ENCODE data around the gene DCAF11. TPM values are rescaled to one million over a fixed set of nuclear protein-coding genes. Genes with fewer than 3 reads are reported as not detected.

DCAF11 gene
- total and polyA plus RNA-seq, 2 of the 13 experiments (the other 11 are each of a cell fraction or from before 2014, with no cell fraction given): 150 to 257 TPM

GRCh38 chr14:24103451-24103850 is 11.1 kb upstream of the DCAF11 start (continued):
- TF ChIP-seq ZNF503 (CRISPR knock-in tag; IDR thresholded peaks at IDR 0.05): no peak
- TF ChIP-seq NRL (CRISPR knock-in tag; IDR thresholded peaks at IDR 0.05; ENCODE audit: borderline replicate concordance): peak; percentile 33; the same call in 1 of the 2 replicates
- no peak; the same call in 1 of the 2 replicates for TF ChIP-seq ZNF574 (CRISPR knock-in tag; IDR thresholded peaks at IDR 0.05)
- no peak for TF ChIP-seq NFKB2 (CRISPR knock-in tag; IDR thresholded peaks at IDR 0.05; ENCODE audit: borderline replicate concordance)
- 0 out of 2 replicates have a peak, but pooled peaks have one; percentile 1 for TF ChIP-seq AKAP8 (CRISPR knock-in tag; IDR thresholded peaks at IDR 0.05)
- no peak for TF ChIP-seq NFKBIZ (CRISPR knock-in tag; IDR thresholded peaks at IDR 0.05)
- TF ChIP-seq EP300 (IDR thresholded peaks at IDR 0.05; ENCODE audit: low read depth in 2 of 2, low read length in 2 of 2): no peak
- TF ChIP-seq EP300 (CRISPR knock-in tag; IDR thresholded peaks at IDR 0.05; ENCODE audit: borderline replicate concordance): no peak
- TF ChIP-seq ATF1 (CRISPR knock-in tag; IDR thresholded peaks at IDR 0.05): no peak
- no peak for TF ChIP-seq ZNF792 (CRISPR knock-in tag; IDR thresholded peaks at IDR 0.05)
- TF ChIP-seq SRSF4 (IDR thresholded peaks at IDR 0.05; ENCODE audit: low read depth, low read length, poor library complexity, severe bottlenecking): no peak
- TF ChIP-seq MTA1 (CRISPR knock-in tag; IDR thresholded peaks at IDR 0.05; ENCODE audit: borderline replicate concordance): no peak
- no peak for TF ChIP-seq RFX3 (CRISPR knock-in tag; IDR thresholded peaks at IDR 0.05)
- no peak for TF ChIP-seq JUNB (CRISPR knock-in tag; IDR thresholded peaks at IDR 0.05; ENCODE audit: borderline replicate concordance)
- no peak for TF ChIP-seq ZNF207 (IDR thresholded peaks at IDR 0.05; ENCODE audit: borderline replicate concordance)
- TF ChIP-seq HNRNPUL1 (IDR thresholded peaks at IDR 0.05; ENCODE audit: low read depth, low read length): no peak
- TF ChIP-seq ZNF431 (CRISPR knock-in tag; IDR thresholded peaks at IDR 0.05; ENCODE audit: borderline replicate concordance, low read depth): no peak
- TF ChIP-seq SMYD3 (CRISPR knock-in tag; IDR thresholded peaks at IDR 0.05): no peak
- TF ChIP-seq RXRA (CRISPR knock-in tag; IDR thresholded peaks at IDR 0.05): 0 out of 2 replicates have a peak, but pooled peaks have one; percentile 34
- no peak for TF ChIP-seq ZBTB10 (CRISPR knock-in tag; IDR thresholded peaks at IDR 0.05; ENCODE audit: borderline replicate concordance)
- no peak for TF ChIP-seq ZNF720 (CRISPR knock-in tag; IDR thresholded peaks at IDR 0.05)
- no peak for TF ChIP-seq SRY (CRISPR knock-in tag; IDR thresholded peaks at IDR 0.05)
- TF ChIP-seq ZNF160 (CRISPR knock-in tag; IDR thresholded peaks at IDR 0.05): no peak
- TF ChIP-seq DMAP1 (CRISPR knock-in tag; IDR thresholded peaks at IDR 0.05): no peak
- no peak for TF ChIP-seq ISL2 (CRISPR knock-in tag; IDR thresholded peaks at IDR 0.05)
- TF ChIP-seq MLLT10 (CRISPR knock-in tag; IDR thresholded peaks at IDR 0.05): no peak
